Left lung (tissue), 10 donors: ENCODE measurements around the gene AVL9. TPM values are rescaled to one million over a fixed set of nuclear protein-coding genes. Genes with fewer than 3 reads are reported as not detected.
"Not testable (repeated sequence)": the region's sequence is repeated elsewhere in the genome, so short reads cannot be mapped to it uniquely, and the experiment has no call there.

Experiments used
- ATAC-seq: fragments of 200-7000 bp; cut with Tn5 transposase; one replicate; pipeline ENCODE4 v1.9.1; 2020; ENCODE audit warnings: moderate library complexity
- DNase-seq, 4 donors: peaks; one replicate each; pipeline ENCODE4 v3.0.0-alpha.2; 2013 to 2020
- H3K27ac ChIP-seq, 2 donors: fragments of 200-600 bp; sonication (generic) in 1 of 2; one replicate each; pipeline versions ENCODE4 v1.5.0 to v1.8.0; 2020 to 2021
- H3K27me3 ChIP-seq, 2 donors: fragments of 200-600 bp; sonication (generic) in 1 of 2; one replicate each; pipeline versions ENCODE4 v1.5.0 to v1.8.0; 2020 to 2021
- H3K36me3 ChIP-seq, 2 donors: fragments of 200-600 bp; sonication (generic) in 1 of 2; one replicate each; pipeline versions ENCODE4 v1.5.0 to v1.8.0; 2020 to 2021
- H3K4me1 ChIP-seq, 2 donors: fragments of 200-600 bp; one replicate each; pipeline ENCODE4 v1.8.0; 2021
- H3K4me3 ChIP-seq, 2 donors: fragments of 200-600 bp; sonication (generic) in 1 of 2; one replicate each; pipeline versions ENCODE4 v1.5.0 to v1.8.0; 2020 to 2021; ENCODE audit warnings: mild to moderate bottlenecking in 1 of 2
- H3K9me3 ChIP-seq, 2 donors: fragments of 200-600 bp; sonication (generic) in 1 of 2; one replicate each; pipeline versions ENCODE4 v1.5.0 to v1.8.0; 2020 to 2021
- intact Hi-C, 2 donors: fragments of 100-400 bp; cut with DNase I; formaldehyde crosslinking; loops; one replicate each; pipeline versions ENCODE4 v1.11.2 to v1.14.2; 2022
- polyA plus RNA-seq, 6 donors: library from polyadenylated mRNA; unstranded; fragments of 120-200 nt; gene quantifications; one replicate each; pipeline ENCODE4 v1.2.1, GENCODE V29; 2013; ENCODE audit not compliant: insufficient read length in 6 of 6
- total RNA-seq, 2 donors: library from RNA; stranded (reverse); fragmentation: NEBNext Ultra II Directional; extraction: Animal tissue kit (Norgen Biotek cat#: 25700); gene quantifications; one replicate each; pipeline ENCODE4 v1.2.1, GENCODE V29; 2021
- TF ChIP-seq, protein P1 (sequence below), 2 donors: fragments of 200-600 bp; sonication (generic) in 1 of 2; IDR thresholded peaks; one replicate each; pipeline versions ENCODE4 v1.5.0 to v1.8.0; 2021; ENCODE audit warnings: antibody characterized with exemption in 2 of 2
- donor health status: DM: no; HTN: yes; CAD: no.
- donor health status: DM: no; HTN: no; CAD: no.

AVL9 gene
- total and polyA plus RNA-seq, 8 donors = 27.6 to 44.2 (median 30.8) TPM

- Histone ChIP-seq H3K36me3 (no peaks in the 10 kb centered on the region), H3K4me3 (no peak overlapping the region), H3K4me1 (no peaks in the 10 kb centered on the region), H3K9me3 (peaks cover 0 to 3% of the 10 kb centered on the region in 2 donors), H3K27me3 (no peaks in the 10 kb centered on the region), H3K27ac (no peak overlapping the region)
- DNase-seq = no peak
- intact Hi-C loops = no loop called here
- TF ChIP-seq, protein P1, sequence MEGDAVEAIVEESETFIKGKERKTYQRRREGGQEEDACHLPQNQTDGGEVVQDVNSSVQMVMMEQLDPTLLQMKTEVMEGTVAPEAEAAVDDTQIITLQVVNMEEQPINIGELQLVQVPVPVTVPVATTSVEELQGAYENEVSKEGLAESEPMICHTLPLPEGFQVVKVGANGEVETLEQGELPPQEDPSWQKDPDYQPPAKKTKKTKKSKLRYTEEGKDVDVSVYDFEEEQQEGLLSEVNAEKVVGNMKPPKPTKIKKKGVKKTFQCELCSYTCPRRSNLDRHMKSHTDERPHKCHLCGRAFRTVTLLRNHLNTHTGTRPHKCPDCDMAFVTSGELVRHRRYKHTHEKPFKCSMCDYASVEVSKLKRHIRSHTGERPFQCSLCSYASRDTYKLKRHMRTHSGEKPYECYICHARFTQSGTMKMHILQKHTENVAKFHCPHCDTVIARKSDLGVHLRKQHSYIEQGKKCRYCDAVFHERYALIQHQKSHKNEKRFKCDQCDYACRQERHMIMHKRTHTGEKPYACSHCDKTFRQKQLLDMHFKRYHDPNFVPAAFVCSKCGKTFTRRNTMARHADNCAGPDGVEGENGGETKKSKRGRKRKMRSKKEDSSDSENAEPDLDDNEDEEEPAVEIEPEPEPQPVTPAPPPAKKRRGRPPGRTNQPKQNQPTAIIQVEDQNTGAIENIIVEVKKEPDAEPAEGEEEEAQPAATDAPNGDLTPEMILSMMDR (IDR thresholded peaks at IDR 0.05) = no peak
- ATAC-seq = no peak
Observed at GRCh38 chr7:32609463-32609862, 114.2 kb downstream of the AVL9 start.

- H3K4me1 ChIP-seq = no peaks in the 10 kb centered on the region
- intact Hi-C loops = no loop called here
- no peak for DNase-seq
- TF ChIP-seq, protein P1 (IDR thresholded peaks at IDR 0.05) = no peak
- no peak overlapping the region for H3K4me3 ChIP-seq
- no peaks in the 10 kb centered on the region for H3K27me3 ChIP-seq
- no peaks in the 10 kb centered on the region for H3K9me3 ChIP-seq
- H3K27ac ChIP-seq = no peak overlapping the region
- ATAC-seq = no peak
- H3K36me3 ChIP-seq = no peaks in the 10 kb centered on the region
Observed at GRCh38 chr7:32611201-32612099, 116.2 kb downstream of the AVL9 start.

- H3K4me1 ChIP-seq = no peaks in the 10 kb centered on the region
- no peaks in the 10 kb centered on the region for H3K36me3 ChIP-seq
- DNase-seq = no peak
- H3K27me3 ChIP-seq = no peaks in the 10 kb centered on the region
- no peak overlapping the region for H3K27ac ChIP-seq
- no peak overlapping the region for H3K4me3 ChIP-seq
- H3K9me3 ChIP-seq = no peaks in the 10 kb centered on the region
- ATAC-seq = peak; percentile 54
- intact Hi-C loops = no loop called here
- TF ChIP-seq, protein P1 (IDR thresholded peaks at IDR 0.05) = no peak
Observed at GRCh38 chr7:32616625-32617024, 121.3 kb downstream of the AVL9 start.

DNA sequence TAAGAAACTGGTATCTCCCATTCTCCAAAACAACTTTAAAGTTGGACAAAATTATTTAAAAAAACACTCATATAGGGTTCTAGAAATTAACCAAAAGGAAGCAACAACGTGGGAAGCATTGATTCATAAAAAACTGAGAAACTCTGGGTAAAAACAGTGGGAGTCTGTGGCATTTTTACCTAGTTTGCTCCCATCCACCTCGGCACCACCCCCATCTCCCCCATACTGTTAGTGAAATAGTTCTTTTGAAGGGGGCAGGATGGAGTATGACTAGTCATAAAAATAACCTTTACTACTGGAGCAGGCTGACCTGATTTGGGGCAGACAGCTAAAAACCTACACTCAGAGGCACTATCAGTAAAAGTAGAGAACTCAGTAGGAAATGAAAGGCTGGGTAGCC, 123.2 kb downstream of the AVL9 start:
- Histone ChIP-seq H3K27ac (no peak overlapping the region), H3K4me3 (no peak overlapping the region), H3K4me1 (no peaks in the 10 kb centered on the region), H3K9me3 (no peaks in the 10 kb centered on the region), H3K36me3 (no peaks in the 10 kb centered on the region), H3K27me3 (no peaks in the 10 kb centered on the region)
- DNase-seq = no peak
- intact Hi-C loops = no loop called here
- ATAC-seq = no peak
- TF ChIP-seq, protein P1 (IDR thresholded peaks at IDR 0.05) = no peak

DNA sequence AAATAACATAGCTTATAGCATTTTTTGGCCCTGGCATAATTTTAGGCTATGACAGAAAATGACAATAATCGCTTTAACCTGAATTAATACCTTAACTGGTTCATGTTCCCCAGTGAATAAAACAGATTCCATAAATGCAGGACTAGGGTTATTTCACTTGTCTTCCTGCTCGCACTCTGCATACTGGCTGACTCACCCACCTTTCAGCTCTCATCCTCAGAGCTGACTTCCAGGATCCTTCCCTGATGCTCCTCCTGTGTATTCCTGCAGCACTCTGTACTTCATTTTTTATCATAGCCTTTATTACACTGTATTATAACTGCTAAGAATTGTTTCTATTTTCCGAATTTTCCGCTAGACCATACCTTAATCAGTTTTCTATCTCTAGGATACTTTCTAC, 123.7 kb downstream of the AVL9 start:
- TF ChIP-seq, protein P1 (IDR thresholded peaks at IDR 0.05) = no peak
- Histone ChIP-seq H3K36me3 (no peaks in the 10 kb centered on the region), H3K27ac (no peak overlapping the region), H3K27me3 (no peaks in the 10 kb centered on the region), H3K9me3 (no peaks in the 10 kb centered on the region), H3K4me3 (no peak overlapping the region), H3K4me1 (no peaks in the 10 kb centered on the region)
- intact Hi-C loops = no loop called here
- DNase-seq (no peak), ATAC-seq (no peak)

DNA sequence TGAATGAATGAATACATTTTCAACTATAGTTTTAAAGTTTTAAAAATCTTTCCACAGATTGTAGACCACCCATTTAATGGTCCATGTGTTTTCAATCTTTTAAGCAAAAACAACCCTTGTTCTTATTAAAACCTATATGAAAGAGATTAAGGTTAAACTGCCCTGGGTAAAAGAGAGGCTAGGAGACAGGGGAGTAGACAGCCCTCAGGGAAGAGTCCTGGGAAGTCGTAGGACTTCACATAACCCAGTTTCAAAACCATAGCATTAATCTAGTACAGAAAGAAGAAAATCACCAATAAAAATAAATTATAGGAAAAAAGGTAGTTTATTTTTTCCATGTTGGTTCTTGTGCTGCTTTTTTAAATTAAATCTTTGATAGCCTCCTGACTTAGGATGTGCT, 124.1 kb downstream of the AVL9 start:
- ATAC-seq, intact Hi-C loops, H3K4me1 ChIP-seq, DNase-seq, H3K27me3 ChIP-seq, H3K4me3 ChIP-seq, H3K36me3 ChIP-seq, H3K27ac ChIP-seq, H3K9me3 ChIP-seq: not testable (repeated sequence)
